CD14-positive monocyte (primary cell): Measurements from ENCODE around the gene SNCAIP. TPM values are rescaled to one million over a fixed set of nuclear protein-coding genes. Genes with fewer than 3 reads are reported as not detected.
"Not testable (repeated sequence)": the region's sequence is repeated elsewhere in the genome, so short reads cannot be mapped to it uniquely, and the experiment has no call there.

ENCODE experiments used
- DNase-seq, 3 donors: peaks; one replicate each; pipeline ENCODE4 v3.0.0-alpha.2; 2011 to 2022
- H2AFZ ChIP-seq: 2 replicates; pipeline ENCODE4 v1.6.0; 2012; ENCODE audit warnings: mild to moderate bottlenecking, low read depth, low read length, inconsistent platforms; ENCODE audit not compliant: insufficient read depth, poor library complexity, severe bottlenecking
- H3K27ac ChIP-seq, 2 donors: 1 replicate in 1 of 2; 2 replicates in 1 of 2; pipeline ENCODE4 v1.5.1; 2012 to 2013; ENCODE audit warnings: low read length in 2 of 2, control low read depth in 1 of 2, inconsistent platforms in 1 of 2, low read depth in 1 of 2, mild to moderate bottlenecking in 1 of 2
- H3K27me3 ChIP-seq, 2 donors: one replicate each; pipeline versions ENCODE4 v1.6.0 to v1.6.1; 2011 to 2013; ENCODE audit warnings: low read length in 2 of 2; ENCODE audit not compliant: control insufficient read depth in 2 of 2, insufficient read depth in 2 of 2
- H3K36me3 ChIP-seq, 2 donors: replicated peaks in 1 of 2; 1 replicate in 1 of 2; 2 replicates in 1 of 2; pipeline versions ENCODE4 v1.5.1 to v1.6.1; 2012 to 2013; ENCODE audit warnings: low read length in 2 of 2, control low read depth in 1 of 2, inconsistent platforms in 1 of 2, mild to moderate bottlenecking in 1 of 2; ENCODE audit not compliant: insufficient read depth in 2 of 2, control insufficient read depth in 1 of 2
- H3K4me1 ChIP-seq, 2 donors: 1 replicate in 1 of 2; 2 replicates in 1 of 2; pipeline versions ENCODE4 v1.5.1 to v1.6.1; 2012 to 2013; ENCODE audit warnings: low read length in 2 of 2, control low read depth in 1 of 2, inconsistent platforms in 1 of 2, mild to moderate bottlenecking in 1 of 2, moderate library complexity in 1 of 2; ENCODE audit not compliant: insufficient read depth in 2 of 2, control insufficient read depth in 1 of 2
- H3K4me2 ChIP-seq: replicated peaks from 2 replicates; pipeline ENCODE3; 2012; ENCODE audit warnings: low read length, moderate library complexity, mild to moderate bottlenecking; ENCODE audit not compliant: poor library complexity, severe bottlenecking; ENCODE audit errors: extremely low read depth
- H3K4me3 ChIP-seq, 3 experiments: fragments of 200-600 bp in 1 of 3; sonication (generic) in 1 of 3; replicated peaks in 1 of 3; 1 replicate in 2 of 3; 2 replicates in 1 of 3; pipeline ENCODE4 v1.5.1; 2011 to 2013; ENCODE audit warnings: low read length in 3 of 3, mild to moderate bottlenecking in 3 of 3, control low read depth in 2 of 3, low read depth in 2 of 3, inconsistent platforms in 1 of 3, moderate library complexity in 1 of 3
- H3K79me2 ChIP-seq: 2 replicates; pipeline ENCODE4 v1.6.0; 2012; ENCODE audit warnings: mild to moderate bottlenecking, control low read depth, inconsistent platforms, low read length, moderate library complexity; ENCODE audit not compliant: insufficient read depth
- H3K9ac ChIP-seq: 2 replicates; pipeline ENCODE4 v1.6.0; 2017; ENCODE audit warnings: low read length, mild to moderate bottlenecking; ENCODE audit not compliant: insufficient read depth, poor library complexity, severe bottlenecking
- H3K9me3 ChIP-seq, 2 donors: replicated peaks in 1 of 2; 1 replicate in 1 of 2; 2 replicates in 1 of 2; pipeline versions ENCODE4 v1.5.1 to v1.6.1; 2012 to 2013; ENCODE audit warnings: low read length in 2 of 2, control low read depth in 1 of 2; ENCODE audit not compliant: control insufficient read depth in 1 of 2, insufficient read depth in 1 of 2
- H4K20me1 ChIP-seq: 2 replicates; pipeline ENCODE4 v1.6.0; 2012; ENCODE audit warnings: mild to moderate bottlenecking, low read length, control low read depth, moderate library complexity; ENCODE audit not compliant: insufficient read depth
- H3K27ac Mint-ChIP-seq, 7 donors: one replicate each; pipeline ENCODE4 v1.8.0; 2020; ENCODE audit warnings: mild to moderate bottlenecking in 7 of 7, mixed read lengths in 7 of 7, moderate library complexity in 6 of 7, inconsistent platforms in 2 of 7
- H3K27me3 Mint-ChIP-seq, 3 donors: one replicate each; pipeline ENCODE4 v1.8.0; 2021 to 2022; ENCODE audit warnings: low read depth in 3 of 3, mild to moderate bottlenecking in 3 of 3, mixed read lengths in 3 of 3, moderate library complexity in 3 of 3, inconsistent platforms in 1 of 3
- H3K36me3 Mint-ChIP-seq, 2 donors: one replicate each; pipeline ENCODE4 v1.8.0; 2020; ENCODE audit warnings: mixed read lengths in 2 of 2, inconsistent platforms in 1 of 2, mild to moderate bottlenecking in 1 of 2
- H3K4me1 Mint-ChIP-seq: one replicate; pipeline ENCODE4 v1.8.0; 2020; ENCODE audit warnings: mild to moderate bottlenecking, mixed read lengths
- H3K4me3 Mint-ChIP-seq, 2 donors: one replicate each; pipeline ENCODE4 v1.8.0; 2020; ENCODE audit warnings: mild to moderate bottlenecking in 2 of 2, mixed read lengths in 2 of 2, moderate library complexity in 1 of 2
- H3K9me3 Mint-ChIP-seq, 7 donors: one replicate each; pipeline ENCODE4 v1.8.0; 2020 to 2022; ENCODE audit warnings: mixed read lengths in 7 of 7, mild to moderate bottlenecking in 6 of 7, moderate library complexity in 6 of 7, inconsistent platforms in 2 of 7
- WGBS: methylation state at CpG from one replicate; pipeline ENCODE4 v1.1.5; 2013; ENCODE audit warnings: missing lambda C conversion rate; ENCODE audit not compliant: insufficient coverage; 5-methylcytosine and 5-hydroxymethylcytosine counted together
- intact Hi-C, 2 donors: fragments of 100-400 bp; cut with micrococcal nuclease; formaldehyde crosslinking; loops; one replicate each; pipeline versions ENCODE4 v1.15.0 to v1.15.1; 2023
- polyA plus RNA-seq, 3 donors: library from polyadenylated mRNA; depleted of rRNA in 1 of 3; unstranded in 2 of 3; stranded (reverse) in 1 of 3; fragments of 300-500 nt in 2 of 3; fragments of >200 nt in 1 of 3; fragmentation: Illumina TruSeq in 2 of 3; gene quantifications; 1 replicate in 2 of 3; 2 replicates in 1 of 3; pipeline ENCODE4 v1.2.3, GENCODE V29; 2012 to 2021
- TF ChIP-seq, protein P1 (sequence below): fragments of 200-600 bp; IDR thresholded peaks from one replicate; pipeline ENCODE4 v1.8.0; 2022; ENCODE audit warnings: antibody characterized with exemption, mild to moderate bottlenecking

Gene SNCAIP
- polyA plus RNA-seq, 3 donors: not detected

DNA sequence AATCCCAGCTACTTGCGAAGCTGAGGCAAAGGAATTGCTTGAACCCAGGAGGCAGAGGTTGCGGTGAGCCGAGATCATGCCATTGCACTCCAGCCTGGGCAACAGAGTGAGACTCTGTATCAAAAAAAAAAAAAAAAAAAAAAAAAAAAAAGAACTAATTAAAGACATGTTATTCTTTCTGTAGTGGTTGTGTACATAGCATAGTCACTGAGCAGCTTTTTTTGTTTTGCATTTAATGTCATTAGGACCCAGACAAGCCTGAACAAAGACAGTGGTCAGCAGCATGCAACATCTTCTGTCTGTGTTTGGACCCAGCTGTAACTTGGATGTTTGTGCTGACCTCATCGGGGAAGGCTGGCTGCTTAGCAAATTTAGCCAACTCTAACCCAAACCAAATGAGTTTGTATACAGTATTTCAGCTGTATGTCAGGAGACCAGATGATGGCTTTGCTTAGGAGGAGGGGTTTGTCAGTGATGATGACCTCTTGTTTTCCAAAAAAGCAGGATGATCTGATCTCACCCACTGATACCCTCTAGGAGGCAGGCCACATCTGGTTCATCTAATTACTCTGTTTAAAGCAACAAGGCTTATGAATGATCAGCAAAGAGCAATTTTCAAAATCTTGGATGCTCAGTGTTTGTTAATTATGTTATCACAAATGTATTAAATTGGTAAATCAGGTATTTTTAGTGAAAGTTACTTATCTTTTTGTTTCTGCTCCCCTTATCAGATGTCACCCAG lies 39.5 kb downstream of the SNCAIP start:
- no peak overlapping the region for H3K4me3 ChIP-seq
- no peaks in the 10 kb centered on the region for H3K27me3 Mint-ChIP-seq
- no peaks in the 10 kb centered on the region for H3K27me3 ChIP-seq
- no peak overlapping the region for H2AFZ ChIP-seq
- H3K36me3 ChIP-seq: no peaks in the 10 kb centered on the region
- no peak overlapping the region for H3K27ac ChIP-seq
- intact Hi-C loops: no loop called here
- H3K9me3 ChIP-seq: no peaks in the 10 kb centered on the region
- no peak overlapping the region for H3K27ac Mint-ChIP-seq
- no peaks in the 10 kb centered on the region for H4K20me1 ChIP-seq
- no peaks in the 10 kb centered on the region for H3K36me3 Mint-ChIP-seq
- no peak overlapping the region for H3K9ac ChIP-seq
- TF ChIP-seq, protein P1, sequence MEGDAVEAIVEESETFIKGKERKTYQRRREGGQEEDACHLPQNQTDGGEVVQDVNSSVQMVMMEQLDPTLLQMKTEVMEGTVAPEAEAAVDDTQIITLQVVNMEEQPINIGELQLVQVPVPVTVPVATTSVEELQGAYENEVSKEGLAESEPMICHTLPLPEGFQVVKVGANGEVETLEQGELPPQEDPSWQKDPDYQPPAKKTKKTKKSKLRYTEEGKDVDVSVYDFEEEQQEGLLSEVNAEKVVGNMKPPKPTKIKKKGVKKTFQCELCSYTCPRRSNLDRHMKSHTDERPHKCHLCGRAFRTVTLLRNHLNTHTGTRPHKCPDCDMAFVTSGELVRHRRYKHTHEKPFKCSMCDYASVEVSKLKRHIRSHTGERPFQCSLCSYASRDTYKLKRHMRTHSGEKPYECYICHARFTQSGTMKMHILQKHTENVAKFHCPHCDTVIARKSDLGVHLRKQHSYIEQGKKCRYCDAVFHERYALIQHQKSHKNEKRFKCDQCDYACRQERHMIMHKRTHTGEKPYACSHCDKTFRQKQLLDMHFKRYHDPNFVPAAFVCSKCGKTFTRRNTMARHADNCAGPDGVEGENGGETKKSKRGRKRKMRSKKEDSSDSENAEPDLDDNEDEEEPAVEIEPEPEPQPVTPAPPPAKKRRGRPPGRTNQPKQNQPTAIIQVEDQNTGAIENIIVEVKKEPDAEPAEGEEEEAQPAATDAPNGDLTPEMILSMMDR: no peak
- H3K79me2 ChIP-seq: no peaks in the 10 kb centered on the region
- no peak overlapping the region for H3K4me3 Mint-ChIP-seq
- DNase-seq: no peak
- H3K4me2 ChIP-seq: no peak overlapping the region
- no peaks in the 10 kb centered on the region for H3K4me1 Mint-ChIP-seq
- WGBS: no CpG with 5 or more reads among the region's 4 CpGs
- no peaks in the 10 kb centered on the region for H3K4me1 ChIP-seq
- H3K9me3 Mint-ChIP-seq: peaks cover 0 to 3% (median 0%) of the 10 kb centered on the region in 7 donors

DNA sequence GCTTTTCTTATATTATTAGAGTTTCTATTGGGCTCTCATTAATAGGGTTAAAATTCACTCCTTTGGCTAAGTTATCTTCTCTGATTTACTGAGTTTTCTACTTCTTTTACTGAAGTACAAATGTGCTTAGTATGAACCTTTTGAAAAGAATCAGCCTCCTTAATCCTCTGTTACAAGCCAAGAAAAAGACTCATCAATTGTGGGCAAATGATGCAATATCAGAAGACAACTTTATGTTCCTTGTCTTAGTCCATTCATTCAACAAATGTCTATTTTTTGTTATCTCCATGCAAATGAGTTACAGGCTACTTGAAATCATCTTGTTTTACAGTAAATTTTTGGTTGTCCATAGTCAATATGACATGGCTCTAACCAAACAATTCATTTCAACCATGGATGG lies 40.3 kb downstream of the SNCAIP start:
- TF ChIP-seq, protein P1: no peak
- H3K9me3 ChIP-seq: no peaks in the 10 kb centered on the region
- H3K4me1 Mint-ChIP-seq: no peaks in the 10 kb centered on the region

DNA sequence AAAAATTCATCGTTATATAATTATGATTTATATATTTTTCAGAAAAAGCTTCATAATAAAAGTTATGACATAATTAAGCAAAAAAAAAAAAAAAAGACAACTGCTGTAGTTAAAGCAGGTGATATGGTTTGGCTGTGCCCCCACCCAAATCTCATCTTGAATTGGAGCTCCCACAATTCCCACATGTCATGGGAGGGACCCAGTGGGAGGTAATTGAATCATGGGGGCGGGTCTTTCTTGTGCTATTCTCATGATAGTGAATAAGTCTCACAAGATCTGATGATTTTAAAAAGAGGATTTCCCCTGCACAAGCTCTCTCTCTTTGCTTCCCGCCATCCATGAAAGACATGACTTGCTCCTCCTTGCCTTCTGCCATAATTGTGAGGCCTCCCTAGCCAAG lies 41.3 kb downstream of the SNCAIP start:
- intact Hi-C loops, H3K4me2 ChIP-seq, H3K9me3 ChIP-seq: not testable (repeated sequence)

More for the DNA sequence above, 40.3 kb downstream of the SNCAIP start:
- no peaks in the 10 kb centered on the region for H4K20me1 ChIP-seq
- no peaks in the 10 kb centered on the region for H3K27me3 ChIP-seq
- DNase-seq: no peak
- H3K4me1 ChIP-seq: no peaks in the 10 kb centered on the region
- Mint-ChIP-seq H3K27me3 (no peaks in the 10 kb centered on the region), H3K9me3 (peaks cover 0 to 3% (median 0%) of the 10 kb centered on the region in 7 donors), H3K27ac (no peak overlapping the region), H3K36me3 (no peaks in the 10 kb centered on the region), H3K4me3 (no peak overlapping the region)
- H3K79me2 ChIP-seq: no peaks in the 10 kb centered on the region
- intact Hi-C loops: no loop called here
- no peak overlapping the region for H3K27ac ChIP-seq
- H3K36me3 ChIP-seq: no peaks in the 10 kb centered on the region
- H3K9ac ChIP-seq: no peak overlapping the region
- no peak overlapping the region for H3K4me3 ChIP-seq
- no peak overlapping the region for H2AFZ ChIP-seq
- H3K4me2 ChIP-seq: no peak overlapping the region

More for the DNA sequence above, 41.3 kb downstream of the SNCAIP start:
- not testable (repeated sequence) for H3K36me3 Mint-ChIP-seq, H3K27me3 ChIP-seq, H3K36me3 ChIP-seq, H3K27ac ChIP-seq, H3K4me1 Mint-ChIP-seq, H3K79me2 ChIP-seq, H3K9me3 Mint-ChIP-seq, H3K4me3 Mint-ChIP-seq, H3K4me1 ChIP-seq, H4K20me1 ChIP-seq, H3K9ac ChIP-seq, H3K4me3 ChIP-seq, H2AFZ ChIP-seq, DNase-seq, H3K27ac Mint-ChIP-seq, H3K27me3 Mint-ChIP-seq
- WGBS: 100% methylated on average over 1 of the region's 3 CpGs
